GM18511 (cell line): ENCODE measurements around the gene PPP2R5C.

ENCODE experiments used
- ATAC-seq: cut with Tn5 transposase; IDR thresholded peaks from one replicate; pipeline ENCODE4 v1.9.1; 2021; ENCODE audit warnings: mild to moderate bottlenecking, moderate library complexity; ENCODE audit not compliant: unreplicated experiment

The PPP2R5C gene

DNA sequence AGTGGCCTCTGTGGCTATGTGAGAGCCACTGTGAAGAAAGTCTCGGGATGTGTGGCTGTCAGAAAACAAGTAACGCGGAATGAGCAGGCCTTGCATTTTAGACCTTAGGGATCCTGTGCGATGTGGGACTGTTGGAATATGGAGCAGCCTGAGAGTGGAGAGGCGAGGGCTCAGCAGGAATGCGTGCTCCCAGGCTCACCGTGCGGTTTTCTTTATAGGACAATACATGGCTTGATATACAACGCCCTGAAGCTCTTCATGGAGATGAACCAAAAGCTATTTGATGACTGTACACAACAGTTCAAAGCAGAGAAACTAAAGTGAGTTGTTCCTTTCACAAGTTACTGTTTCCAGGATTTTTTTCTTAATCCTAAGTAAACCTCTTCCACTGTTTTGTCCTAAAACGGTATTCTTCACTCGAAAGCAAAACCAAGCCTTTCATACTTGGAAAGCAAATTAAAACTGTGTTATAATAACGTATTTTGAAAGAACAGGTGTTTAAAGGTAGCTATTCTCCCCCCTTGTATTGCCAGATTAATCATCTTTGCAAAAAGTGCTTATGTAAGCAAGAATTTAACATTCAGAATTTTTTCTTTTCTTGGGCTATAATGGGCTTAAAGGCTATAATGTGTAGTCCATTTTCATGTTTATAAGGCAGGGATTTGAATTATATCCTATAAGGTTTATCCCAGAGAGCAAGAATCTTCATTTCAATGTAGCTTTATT is 148.0 kb downstream of the PPP2R5C start:
- ATAC-seq, result no peak

GRCh38 chr14:101912841-101913240 is 151.3 kb downstream of the PPP2R5C start:
- ATAC-seq, result no peak

- ATAC-seq, result no peak
Measured at GRCh38 chr14:101914083-101914482, 152.6 kb downstream of the PPP2R5C start.

DNA sequence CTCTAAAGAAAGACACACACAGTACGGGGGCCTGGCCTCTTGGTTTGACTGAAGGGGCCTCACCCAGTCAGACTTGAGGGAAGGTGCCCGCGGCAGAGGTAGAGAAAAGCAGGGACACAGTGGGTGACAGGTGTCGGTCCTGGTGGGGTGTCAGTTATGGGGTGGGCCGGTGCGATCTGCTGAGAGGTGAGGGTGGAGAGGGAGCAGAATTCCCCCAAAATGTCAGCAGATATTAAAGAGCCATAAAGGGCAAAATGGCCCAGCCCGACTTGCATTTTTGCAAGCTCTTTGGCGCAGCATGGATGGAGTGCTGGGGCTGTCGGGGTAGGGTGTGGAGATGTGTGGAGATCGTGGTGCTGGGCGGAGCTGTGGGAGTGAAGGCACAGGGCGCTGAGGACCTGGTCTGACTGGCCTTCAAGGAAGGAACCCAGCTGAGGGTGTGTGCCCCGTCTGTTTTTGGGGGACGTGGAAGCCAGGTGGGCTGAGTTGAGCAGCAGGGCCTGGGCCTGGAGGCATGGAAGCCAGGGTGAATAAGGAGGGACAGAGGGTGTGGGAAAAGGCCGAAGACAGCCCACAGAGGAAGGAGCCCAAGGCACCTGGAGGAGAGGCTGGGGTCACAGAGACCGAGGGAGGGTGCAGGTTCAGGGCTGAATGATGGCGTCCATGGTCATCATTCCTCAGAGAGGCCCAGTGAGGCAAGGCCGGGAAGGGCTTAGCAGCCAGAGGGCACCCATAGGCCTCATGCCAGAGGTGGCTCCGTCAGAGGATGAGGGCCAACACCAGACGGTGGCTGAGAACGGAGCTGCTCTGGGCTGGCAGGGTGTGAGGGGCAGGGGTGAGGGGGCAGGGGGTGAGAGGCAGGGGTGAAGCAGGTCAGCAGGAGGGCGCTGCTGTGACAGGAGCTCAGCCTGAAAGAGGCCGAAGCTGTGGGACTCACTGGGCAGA is 154.6 kb downstream of the PPP2R5C start:
- ATAC-seq, result no peak

GRCh38 chr14:101916816-101917412 is 155.4 kb downstream of the PPP2R5C start:
- ATAC-seq, result no peak

DNA sequence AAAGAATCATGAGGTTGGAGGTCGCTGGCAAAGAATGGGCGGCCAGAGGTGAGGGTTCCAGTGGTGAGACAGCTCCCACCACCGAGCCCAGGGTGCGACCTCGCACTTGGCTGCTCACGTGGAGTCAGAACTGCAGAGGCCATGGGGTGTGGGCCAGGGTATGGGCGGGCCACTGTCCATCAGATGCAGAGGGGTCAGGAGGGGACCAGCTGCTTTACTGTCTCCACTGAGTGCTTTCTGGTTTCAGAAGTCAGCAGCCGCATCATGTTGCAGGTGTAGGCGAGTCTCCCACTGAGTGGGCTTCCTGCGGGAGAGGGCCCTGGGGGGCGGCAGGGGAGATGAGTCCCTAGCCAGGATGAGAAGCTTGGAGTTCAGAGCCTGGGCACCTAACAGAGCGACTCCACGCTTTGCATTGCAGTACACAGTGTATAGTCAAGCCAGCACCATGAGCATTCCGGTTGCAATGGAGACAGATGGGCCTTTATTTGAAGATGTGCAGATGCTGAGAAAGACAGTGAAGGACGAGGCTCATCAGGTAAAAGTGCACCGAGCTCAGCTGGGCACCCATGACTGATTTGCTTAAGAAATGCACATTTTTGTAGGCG is 156.0 kb downstream of the PPP2R5C start:
- ATAC-seq, result no peak

DNA sequence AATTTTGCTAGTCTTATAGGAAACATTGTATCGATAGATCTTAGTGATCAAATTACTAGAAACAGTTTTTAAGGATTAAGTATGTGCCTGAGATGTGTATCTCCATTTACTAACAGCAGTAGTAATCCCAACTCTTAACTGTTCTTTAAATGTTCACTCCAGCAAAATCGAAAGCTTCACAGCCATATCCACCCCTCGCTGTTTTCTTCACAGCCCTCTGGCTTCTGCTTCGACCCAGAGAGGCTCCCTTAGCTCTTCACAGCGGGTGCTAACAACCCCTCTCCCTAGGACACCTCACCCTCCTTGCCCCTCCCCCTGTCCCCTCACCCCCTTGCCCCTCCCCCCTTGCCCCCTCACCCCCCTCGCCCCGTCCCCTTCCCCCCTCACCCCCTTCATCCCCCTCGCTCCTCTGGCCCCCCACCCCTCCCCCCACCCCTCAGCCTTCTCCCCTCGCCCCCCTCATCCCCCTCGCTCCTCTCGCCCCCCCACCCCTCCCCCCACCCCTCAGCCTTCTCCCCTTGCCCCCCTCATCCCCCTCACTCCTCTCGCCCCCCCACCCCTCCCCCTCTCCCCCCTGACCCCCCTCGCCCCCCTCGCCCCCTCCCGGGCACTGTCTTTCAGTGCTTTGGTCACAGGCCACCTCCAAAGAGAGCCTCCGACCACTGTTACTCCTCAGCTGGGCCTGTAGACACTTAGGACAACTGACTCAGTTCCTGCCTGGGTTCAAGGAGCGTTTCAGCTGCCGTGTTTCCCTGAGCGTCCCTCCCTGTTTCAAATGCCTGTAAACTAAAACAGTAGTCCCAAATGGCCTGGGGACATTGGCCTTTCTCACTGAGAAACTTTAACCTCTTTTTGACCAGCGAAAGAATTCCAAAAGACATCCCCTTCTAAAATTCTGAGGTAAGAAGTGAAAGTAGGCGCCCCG is 156.8 kb downstream of the PPP2R5C start:
- ATAC-seq, result no peak

GRCh38 chr14:101920271-101920670 is 158.8 kb downstream of the PPP2R5C start:
- ATAC-seq, result no peak

DNA sequence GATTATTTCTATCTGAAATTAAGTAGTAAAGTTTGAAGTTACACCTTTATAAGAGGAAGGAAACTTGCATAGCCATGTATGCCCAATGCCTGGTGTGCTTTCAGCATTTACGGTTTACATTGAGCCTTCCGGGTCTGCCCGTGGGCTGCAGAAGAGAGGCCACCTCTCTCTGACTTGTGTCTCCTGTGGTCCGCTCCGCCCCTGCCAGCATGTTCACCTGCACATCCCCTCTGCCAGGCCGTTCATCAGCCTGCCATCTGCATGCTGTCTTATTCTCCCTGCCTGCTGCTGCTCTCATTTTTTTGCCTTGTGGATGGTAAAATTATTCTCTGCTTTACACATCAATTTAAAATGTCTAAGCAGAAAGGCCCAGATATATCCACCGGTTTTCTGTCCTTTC is 161.4 kb downstream of the PPP2R5C start:
- ATAC-seq, result no peak

- ATAC-seq, result no peak
Measured at GRCh38 chr14:101925152-101925551, 163.6 kb downstream of the PPP2R5C start.

DNA sequence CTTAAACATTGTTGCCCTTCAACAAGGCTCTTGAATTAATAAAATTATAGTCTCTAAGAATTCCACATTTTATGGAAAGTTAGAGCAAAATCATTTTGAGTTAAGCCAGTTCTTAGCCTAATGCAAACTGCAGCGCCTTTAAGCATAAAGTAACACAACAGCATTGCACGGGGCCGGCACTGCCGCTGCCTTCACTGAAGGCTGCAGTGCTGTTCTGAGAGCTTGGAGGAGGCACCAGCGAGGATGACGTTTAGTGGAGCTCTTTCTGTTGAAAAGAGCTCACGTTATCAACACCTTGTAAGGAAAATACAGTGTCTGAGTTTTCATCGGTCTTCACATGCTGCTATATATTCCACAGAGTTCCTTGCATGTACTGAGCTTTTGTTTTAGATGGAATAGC is 164.6 kb downstream of the PPP2R5C start:
- ATAC-seq, result no peak

DNA sequence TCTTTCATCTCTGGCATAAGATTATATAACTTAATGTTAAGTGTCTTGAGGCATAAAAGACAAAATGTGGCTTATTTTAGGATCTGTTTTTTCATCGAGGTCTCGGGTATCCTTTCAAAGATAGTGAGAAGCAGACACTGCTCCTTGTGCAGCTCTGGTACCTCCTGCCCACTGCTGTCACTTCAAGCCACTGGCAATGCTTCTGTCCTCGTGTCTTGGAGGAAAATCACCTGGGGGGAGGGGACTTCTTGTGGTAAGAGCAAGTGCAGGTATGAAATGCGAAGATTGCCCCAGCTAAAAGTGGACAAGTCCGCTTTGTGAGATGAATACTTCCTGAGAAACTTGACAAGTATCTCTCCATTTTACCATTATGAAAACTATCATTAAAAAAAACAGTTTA is 165.1 kb downstream of the PPP2R5C start:
- no peak for ATAC-seq

- ATAC-seq, result no peak
Measured at GRCh38 chr14:101927859-101928258, 166.3 kb downstream of the PPP2R5C start.

- no peak for ATAC-seq
Measured at GRCh38 chr14:101928415-101928841, 166.9 kb downstream of the PPP2R5C start.

DNA sequence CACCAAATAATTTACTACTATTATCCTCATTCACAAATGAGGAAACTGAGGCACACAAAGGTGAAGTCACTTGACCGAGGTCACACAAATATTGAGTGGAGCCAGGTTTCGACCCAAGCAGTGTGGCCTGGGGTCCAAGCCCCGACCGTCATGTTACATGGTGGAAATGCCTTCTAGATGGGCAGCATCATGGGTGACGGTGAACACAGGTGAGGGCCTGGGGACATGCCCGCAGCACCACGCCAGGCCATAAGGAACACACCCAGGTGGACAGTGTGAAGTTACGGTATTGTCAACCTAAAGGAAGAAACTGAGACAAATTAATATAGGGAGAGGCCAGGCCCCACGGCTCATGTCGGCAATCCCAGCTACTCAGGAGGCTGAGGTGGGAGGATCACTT is 167.6 kb downstream of the PPP2R5C start:
- no peak for ATAC-seq

- ATAC-seq, result no peak
Measured at GRCh38 chr14:101929946-101930345, 168.4 kb downstream of the PPP2R5C start.

DNA sequence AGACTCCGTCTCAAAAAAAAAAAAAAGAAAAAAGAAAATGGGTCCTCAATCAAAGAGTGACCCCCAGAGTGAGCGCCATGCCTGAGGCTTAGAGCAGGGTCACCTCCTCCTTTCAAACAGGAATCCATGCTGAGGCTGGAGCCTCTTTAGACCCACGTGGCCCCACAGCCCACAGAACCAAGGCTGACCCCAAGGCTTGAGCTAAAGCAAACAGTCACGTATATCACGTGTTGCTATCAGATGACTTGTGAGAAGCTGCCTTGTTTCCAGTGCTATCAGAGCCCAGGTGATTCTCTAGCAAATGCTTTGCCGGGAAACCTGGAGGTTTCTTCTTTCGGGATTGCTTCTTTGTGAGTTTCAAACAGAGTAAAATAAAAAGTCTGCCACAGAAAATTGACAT is 171.2 kb downstream of the PPP2R5C start:
- ATAC-seq, result no peak

DNA sequence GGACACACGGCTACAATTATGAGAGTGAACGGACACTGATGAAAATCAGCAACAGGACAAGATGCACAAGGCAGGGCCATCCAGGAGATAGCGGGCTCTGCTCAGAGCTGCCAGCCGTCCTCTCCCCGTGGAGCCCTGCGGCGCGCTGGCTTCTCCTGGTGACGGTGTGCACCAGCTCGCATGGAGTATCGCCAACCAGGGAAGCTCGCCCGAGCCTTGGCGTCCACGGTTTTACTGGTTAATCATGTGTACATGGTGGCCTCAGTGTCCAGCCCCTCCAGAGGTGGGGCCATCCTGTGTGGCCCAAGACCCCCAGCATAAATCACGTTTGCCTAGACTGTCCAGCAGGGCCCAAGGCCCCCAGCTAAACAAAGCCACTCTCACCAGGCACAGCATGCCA is 171.7 kb downstream of the PPP2R5C start:
- ATAC-seq, result no peak

DNA sequence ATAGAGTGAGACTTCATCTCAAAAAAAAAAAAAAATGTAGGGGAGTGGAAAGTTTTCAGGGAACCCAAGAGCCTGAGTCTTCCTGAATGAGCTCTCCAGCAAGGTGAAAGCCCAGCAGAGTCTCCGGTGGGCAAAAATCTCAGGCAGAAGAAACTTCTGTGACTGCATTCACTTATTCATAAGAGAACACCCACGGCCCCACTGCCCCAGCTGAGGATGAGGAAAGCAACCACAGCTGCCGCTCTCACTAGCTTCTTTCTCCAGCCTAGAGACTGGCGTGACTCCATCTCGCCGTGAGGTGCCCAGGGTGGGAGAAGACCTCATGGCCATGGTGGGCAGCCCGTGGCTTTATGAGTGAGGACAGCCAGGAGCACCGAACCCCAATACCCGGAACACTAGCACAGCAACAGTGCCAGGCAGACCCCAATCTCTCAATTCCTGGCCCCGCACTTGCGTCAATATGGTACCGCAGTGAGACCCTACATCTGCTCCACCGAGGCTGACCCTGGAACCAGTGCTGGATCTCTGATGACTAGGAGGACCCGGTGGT is 173.2 kb downstream of the PPP2R5C start:
- ATAC-seq, result no peak
